ENCODE data around the gene NEK4.

The NEK4 gene

GRCh38 chr3:52770496-52771333, at the start of gene NEK4:
NEK4 (minus strand) TSS chr3:52770940; CDS start chr3:52770746, 194 bp downstream.
- DNase-seq = peak; percentile 98

- DNase-seq = no peak
Observed at GRCh38 chr3:52819936-52820335, 49.2 kb upstream of the NEK4 start.

GRCh38 chr3:52817860-52818259, 47.1 kb upstream of the NEK4 start:
- no peak for DNase-seq

GRCh38 chr3:52817221-52817620, 46.5 kb upstream of the NEK4 start:
- no peak for DNase-seq

- DNase-seq = no peak
Observed at GRCh38 chr3:52816654-52817053, 45.9 kb upstream of the NEK4 start.

- no peak for DNase-seq
Observed at GRCh38 chr3:52816199-52816598, 45.5 kb upstream of the NEK4 start.

GRCh38 chr3:52813810-52814209, 43.1 kb upstream of the NEK4 start:
- DNase-seq = no peak

GRCh38 chr3:52811452-52812011, 40.8 kb upstream of the NEK4 start:
- DNase-seq = no peak

GRCh38 chr3:52810923-52811322, 40.2 kb upstream of the NEK4 start:
- no peak for DNase-seq

GRCh38 chr3:52809662-52810377, 39.1 kb upstream of the NEK4 start:
- DNase-seq = no peak

- DNase-seq = no peak
Observed at GRCh38 chr3:52809149-52809548, 38.4 kb upstream of the NEK4 start.

GRCh38 chr3:52805270-52806039, 34.7 kb upstream of the NEK4 start:
- DNase-seq = no peak

GRCh38 chr3:52801839-52802238, 31.1 kb upstream of the NEK4 start:
- DNase-seq = no peak

- no peak for DNase-seq
Observed at GRCh38 chr3:52800079-52800478, 29.3 kb upstream of the NEK4 start.

GRCh38 chr3:52798978-52799476, 28.3 kb upstream of the NEK4 start:
- DNase-seq = peak; percentile 53

GRCh38 chr3:52798376-52798977, 27.7 kb upstream of the NEK4 start:
- DNase-seq = no peak

- no peak for DNase-seq
Observed at GRCh38 chr3:52796411-52796810, 25.7 kb upstream of the NEK4 start.

GRCh38 chr3:52795298-52795900, 24.7 kb upstream of the NEK4 start:
- DNase-seq = no peak

- no peak for DNase-seq
Observed at GRCh38 chr3:52794612-52795099, 23.9 kb upstream of the NEK4 start, which contains the start of gene ITIH3. ITIH3 (plus strand) TSS chr3:52794796; CDS start chr3:52794804, 8 bp downstream.

- DNase-seq = no peak
Observed at GRCh38 chr3:52793702-52794611, 23.2 kb upstream of the NEK4 start.

Data from suppressor macrophage treated with lipopolysaccharide for 4 hours (primary cell).